HepG2 (cell line): ENCODE data around the gene PAGE5. TPM values are rescaled to one million over a fixed set of nuclear protein-coding genes. Genes with fewer than 3 reads are reported as not detected.
A peak's percentile ranks its signal among the peaks of the same experiment; 100 is the strongest.

Experiments used
- ATAC-seq: fragments of 200-7000 bp; cut with Tn5 transposase; 3 replicates; pipeline ENCODE4 v1.9.1; 2020; ENCODE audit warnings: mild to moderate bottlenecking, moderate library complexity
- BruUV-seq: library from RNA; stranded (reverse); fragments of 400-500 nt; replicated peaks from 2 replicates; lab custom pipeline; 2021; lab: Mats Ljungman, UMichigan
- CTCF ChIA-PET: fragments of 300-600 bp; formaldehyde crosslinking; extraction: SDS; loops from one replicate; lab custom pipeline; 2021; ENCODE audit warnings: low total read pairs, inconsistent platforms, low intra/inter-chr PET ratio; lab: Yijun Ruan, JAX
- POLR2A ChIA-PET: fragments of 350-600 bp; sonication (Branson Sonifier 250); formaldehyde crosslinking; loops from one replicate; lab custom pipeline; 2020; ENCODE audit warnings: antibody characterized with exemption, inconsistent platforms; lab: Yijun Ruan, JAX
- DNase-seq: peaks from one replicate; pipeline ENCODE4 v3.0.0-alpha.2; 2015; ENCODE audit warnings: low spot score
- FAIRE-seq: peaks from 3 replicates; lab custom pipeline; 2011; peaks lifted over from hg19 to GRCh38; lab: Jason Lieb, UNC
- H2AFZ ChIP-seq: one replicate; pipeline ENCODE4 v1.6.1; 2011; ENCODE audit warnings: low read length, inconsistent platforms
- H3K27ac ChIP-seq: fragments of 300-600 bp; 3 replicates; pipeline ENCODE4 v1.8.0; 2011; ENCODE audit warnings: mixed run types, mild to moderate bottlenecking, mixed read lengths, low read length, inconsistent platforms; ENCODE audit not compliant: insufficient read depth; ENCODE audit errors: extremely low read length
- H3K27me3 ChIP-seq, 2 experiments: fragments of 200-600 bp in 1 of 2; 2 replicates in 1 of 2; 3 replicates in 1 of 2; pipeline versions ENCODE4 v1.6.0 to v1.8.0; 2011; ENCODE audit warnings: low read length in 2 of 2, mild to moderate bottlenecking in 2 of 2, moderate library complexity in 2 of 2, inconsistent platforms in 1 of 2; ENCODE audit not compliant: insufficient read depth in 2 of 2, control insufficient read depth in 1 of 2
- H3K36me3 ChIP-seq, 2 experiments: fragments of 200-600 bp in 1 of 2; replicated peaks in 1 of 2; 2 replicates in 1 of 2; 3 replicates in 1 of 2; pipeline versions ENCODE4 v1.5.1 to v1.8.0; 2011; ENCODE audit warnings: low read length in 2 of 2, inconsistent platforms in 1 of 2; ENCODE audit not compliant: insufficient read depth in 2 of 2, control insufficient read depth in 1 of 2
- H3K4me1 ChIP-seq: 2 replicates; pipeline ENCODE4 v1.5.1; 2012; ENCODE audit warnings: low read length, inconsistent platforms; ENCODE audit not compliant: insufficient read depth
- H3K4me2 ChIP-seq: 2 replicates; pipeline ENCODE4 v1.6.0; 2011; ENCODE audit warnings: low read depth, low read length, inconsistent platforms
- H3K4me3 ChIP-seq, 3 experiments: fragments of 200-600 bp in 1 of 3; sonication (generic), shearing (Covaris generic) in 1 of 3; replicated peaks in 1 of 3; 2 replicates each; pipeline ENCODE4 v1.5.1; 2011 to 2016; ENCODE audit warnings: low read length in 3 of 3, inconsistent platforms in 2 of 3, low read depth in 2 of 3, mild to moderate bottlenecking in 2 of 3, control low read depth in 1 of 3, mixed read lengths in 1 of 3; ENCODE audit not compliant: insufficient read depth in 1 of 3
- H3K79me2 ChIP-seq: one replicate; pipeline ENCODE4 v1.6.1; 2011; ENCODE audit warnings: low read length, inconsistent platforms; ENCODE audit not compliant: insufficient read depth
- H3K9ac ChIP-seq: 2 replicates; pipeline ENCODE4 v1.6.0; 2011; ENCODE audit warnings: mild to moderate bottlenecking, low read depth, low read length, inconsistent platforms; ENCODE audit not compliant: insufficient read depth
- H3K9me3 ChIP-seq: 2 replicates; pipeline ENCODE4 v1.5.1; 2012; ENCODE audit warnings: mild to moderate bottlenecking, low read length
- H4K20me1 ChIP-seq: 2 replicates; pipeline ENCODE4 v1.6.0; 2011; ENCODE audit warnings: inconsistent platforms, mild to moderate bottlenecking, low read length, moderate library complexity; ENCODE audit not compliant: insufficient read depth
- HNRNPUL1 ChIP-seq: fragments of 200-400 bp; formaldehyde crosslinking; IDR thresholded peaks from 2 replicates; pipeline ENCODE4 v1.6.1; 2017; ENCODE audit warnings: low read depth, mild to moderate bottlenecking, low read length, moderate library complexity
- IKZF4 ChIP-seq: sonication (generic); formaldehyde crosslinking; IDR thresholded peaks from 2 replicates; pipeline ENCODE4 v1.5.1; 2020; ENCODE audit warnings: borderline replicate concordance, mild to moderate bottlenecking, low read depth, missing genetic modification reagents; ENCODE audit errors: not compliant biosample characterization
- MAFF ChIP-seq: IDR thresholded peaks from 2 replicates; pipeline ENCODE4 v1.6.1; 2011; ENCODE audit warnings: low read depth, low read length, improper control_type of control experiment
- MAFK ChIP-seq, 2 experiments: IDR thresholded peaks in 1 of 2; conservative IDR thresholded peaks in 1 of 2; 2 replicates each; pipeline ENCODE4 v1.6.1; 2011; ENCODE audit warnings: improper control_type of control experiment in 2 of 2, low read length in 2 of 2
- NFE2L2 ChIP-seq: fragments of 150-350 bp; IDR thresholded peaks from 2 replicates; pipeline ENCODE4 v1.6.1; 2014; ENCODE audit warnings: low read length
- NKX3-1 ChIP-seq: sonication (generic); formaldehyde crosslinking; IDR thresholded peaks from 2 replicates; pipeline ENCODE4 v1.5.0; 2020; ENCODE audit warnings: missing genetic modification reagents
- PHF20 ChIP-seq: sonication (generic); formaldehyde crosslinking; IDR thresholded peaks from 2 replicates; pipeline ENCODE4 v1.5.0; 2020; ENCODE audit warnings: mild to moderate bottlenecking, missing genetic modification reagents
- RXRB ChIP-seq: IDR thresholded peaks from 2 replicates; pipeline ENCODE4 v1.6.1; 2016; ENCODE audit warnings: borderline replicate concordance, missing genetic modification reagents, missing compliant biosample characterization
- SMAD1 ChIP-seq: sonication (generic); formaldehyde crosslinking; IDR thresholded peaks from 2 replicates; pipeline ENCODE4 v1.4.0; 2020; ENCODE audit warnings: missing genetic modification reagents, low read depth, mild to moderate bottlenecking, borderline replicate concordance
- ZNF484 ChIP-seq: sonication (generic); formaldehyde crosslinking; IDR thresholded peaks from 2 replicates; pipeline ENCODE4 v1.5.1; 2020; ENCODE audit warnings: mild to moderate bottlenecking, low read depth, missing genetic modification reagents, borderline replicate concordance
- ZNF563 ChIP-seq: sonication (generic); formaldehyde crosslinking; IDR thresholded peaks from 2 replicates; pipeline ENCODE4 v1.8.0; 2022; ENCODE audit warnings: mild to moderate bottlenecking, moderate library complexity, missing genetic modification reagents
- ZNF570 ChIP-seq: sonication (generic); formaldehyde crosslinking; IDR thresholded peaks from 2 replicates; pipeline ENCODE4 v1.4.0; 2020; ENCODE audit warnings: mild to moderate bottlenecking, missing genetic modification reagents, borderline replicate concordance
- ZNF776 ChIP-seq: sonication (generic); formaldehyde crosslinking; IDR thresholded peaks from 2 replicates; pipeline ENCODE4 v1.4.0; 2020; ENCODE audit warnings: mild to moderate bottlenecking, missing genetic modification reagents
- WGBS: methylation state at CpG from one replicate; pipeline ENCODE4 v1.1.6; 2017; ENCODE audit warnings: low lambda C conversion rate; 5-methylcytosine and 5-hydroxymethylcytosine counted together
- in situ Hi-C: cut with HindIII; loops from 2 replicates; pipeline ENCODE4 v1.10.0; 2017; ENCODE audit warnings: low pct_unique_long_range_greater_than_20kb; ENCODE audit not compliant: extremely low pct_ligation_motif_present
- intact Hi-C: fragments of 100-400 bp; cut with micrococcal nuclease; formaldehyde crosslinking; loops from one replicate; pipeline ENCODE4 v1.10.0; 2022; ENCODE audit not compliant: unreplicated experiment
- polyA plus RNA-seq, 8 experiments: library from polyadenylated mRNA; depleted of rRNA in 3 of 8; stranded (reverse) in 7 of 8; unstranded in 1 of 8; fragments of >200 nt; fragmentation: Illumina TruSeq in 4 of 8; extraction: Trizol in 4 of 8; gene quantifications; 2 replicates each; pipeline versions ENCODE4 v1.2.1 to v1.2.3, GENCODE V29; 2011 to 2016; ENCODE audit warnings: low read depth in 4 of 8, missing spikeins in 1 of 8, mixed read lengths in 1 of 8; ENCODE audit not compliant: insufficient read depth in 1 of 8
- total RNA-seq, 5 experiments: library from RNA; depleted of rRNA; stranded (reverse); fragments of >200 nt; fragmentation: Illumina TruSeq; extraction: Trizol; gene quantifications; 2 replicates each; pipeline ENCODE4 v1.2.3, GENCODE V29; 2016; ENCODE audit warnings: low read depth in 1 of 5
- TF ChIP-seq, protein P1 (sequence below): sonication (generic); formaldehyde crosslinking; IDR thresholded peaks from 2 replicates; pipeline ENCODE4 v1.8.1; 2023; ENCODE audit warnings: mild to moderate bottlenecking, moderate library complexity, missing genetic modification reagents
- TF ChIP-seq, protein P2 (sequence below): sonication (generic); formaldehyde crosslinking; conservative IDR thresholded peaks from 2 replicates; pipeline ENCODE4 v1.4.0; 2020; ENCODE audit warnings: missing genetic modification reagents

Gene PAGE5
- total and polyA plus RNA-seq, 2 of the 13 experiments (the other 11 are each of a cell fraction or from before 2014, with no cell fraction given), result not detected

GRCh38 chrX:55206162-55206941 is 13.8 kb upstream of the PAGE5 start:
- H3K79me2 ChIP-seq, result no peaks in the 10 kb centered on the region
- no peaks in the 10 kb centered on the region for H3K9me3 ChIP-seq
- BruUV-seq, result no TSS peak
- H3K4me1 ChIP-seq, result no peaks in the 10 kb centered on the region
- FAIRE-seq (no peak), DNase-seq (no peak), ATAC-seq (no peak)
- no peaks in the 10 kb centered on the region for H3K36me3 ChIP-seq
- 19% methylated on average over 6 of the region's 6 CpGs for WGBS
- no peak overlapping the region for H3K4me2 ChIP-seq
- in situ Hi-C loops, result no loop called here
- no peaks in the 10 kb centered on the region for H3K27me3 ChIP-seq
- no peak overlapping the region for H3K27ac ChIP-seq
- CTCF ChIA-PET, result no interaction called here
- H3K4me3 ChIP-seq, result no peak overlapping the region
- no peak overlapping the region for H3K9ac ChIP-seq
- TF ChIP-seq ZNF484 (CRISPR knock-in tag), result no peak
- TF ChIP-seq NFE2L2, result peak; percentile 42; the same call in 1 of the 2 replicates
- no peak for TF ChIP-seq ZNF563 (CRISPR knock-in tag)
- TF ChIP-seq IKZF4 (CRISPR knock-in tag), result no peak
- TF ChIP-seq MAFF, result peak; percentile 67
- TF ChIP-seq NKX3-1, result no peak
- no peak for TF ChIP-seq RXRB (CRISPR knock-in tag)
- TF ChIP-seq, protein P1, sequence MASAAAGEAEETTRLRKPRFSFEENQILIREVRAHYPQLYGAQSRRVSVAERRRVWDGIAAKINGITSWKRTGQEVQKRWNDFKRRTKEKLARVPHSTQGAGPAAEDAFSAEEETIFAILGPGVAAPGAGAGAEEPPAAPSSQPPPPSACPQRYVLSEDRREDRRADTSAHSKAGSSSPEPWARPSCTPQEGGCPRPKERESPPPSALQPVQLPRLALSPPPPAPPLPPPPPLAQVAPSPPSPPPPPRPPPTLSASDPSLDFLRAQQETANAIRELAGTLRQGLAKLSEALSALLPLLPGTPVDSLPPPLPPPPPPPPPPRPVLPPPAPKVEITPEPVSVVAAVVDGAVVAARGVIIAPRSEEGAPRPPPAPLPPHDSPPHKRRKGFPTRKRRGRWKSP, result no peak
- TF ChIP-seq ZNF570 (CRISPR knock-in tag), result no peak
- no peak for TF ChIP-seq SMAD1 (CRISPR knock-in tag)
- no peak for TF ChIP-seq HNRNPUL1
- no peak for TF ChIP-seq ZNF776 (CRISPR knock-in tag)
- peak; percentile 52 to 76 for TF ChIP-seq MAFK (conservative IDR thresholded peaks at IDR 0.05 in 1 of 2, IDR thresholded peaks at IDR 0.05 in 1 of 2; ENCODE audit: low read length in 2 of 2)
- no peak for TF ChIP-seq PHF20 (CRISPR knock-in tag)
- TF ChIP-seq, protein P2, sequence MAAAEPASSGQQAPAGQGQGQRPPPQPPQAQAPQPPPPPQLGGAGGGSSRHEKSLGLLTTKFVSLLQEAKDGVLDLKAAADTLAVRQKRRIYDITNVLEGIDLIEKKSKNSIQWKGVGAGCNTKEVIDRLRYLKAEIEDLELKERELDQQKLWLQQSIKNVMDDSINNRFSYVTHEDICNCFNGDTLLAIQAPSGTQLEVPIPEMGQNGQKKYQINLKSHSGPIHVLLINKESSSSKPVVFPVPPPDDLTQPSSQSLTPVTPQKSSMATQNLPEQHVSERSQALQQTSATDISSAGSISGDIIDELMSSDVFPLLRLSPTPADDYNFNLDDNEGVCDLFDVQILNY, result no peak
- TF ChIP-seq, all 625 proteins: peak for 3
- Histone ChIP-seq H4K20me1 (no peaks in the 10 kb centered on the region), H2AFZ (no peak overlapping the region)
- intact Hi-C loops, result no loop called here
- POLR2A ChIA-PET, result no interaction called here
